GM21423 (cell line): Measurements from ENCODE around the gene MOB1A.
"Not testable (repeated sequence)": the region's sequence is repeated elsewhere in the genome, so short reads cannot be mapped to it uniquely, and the experiment has no call there.

Experiments
- ATAC-seq: cut with Tn5 transposase; IDR thresholded peaks from one replicate; pipeline ENCODE4 v1.9.1; 2021; ENCODE audit warnings: mild to moderate bottlenecking, moderate library complexity; ENCODE audit not compliant: unreplicated experiment

Gene MOB1A

DNA sequence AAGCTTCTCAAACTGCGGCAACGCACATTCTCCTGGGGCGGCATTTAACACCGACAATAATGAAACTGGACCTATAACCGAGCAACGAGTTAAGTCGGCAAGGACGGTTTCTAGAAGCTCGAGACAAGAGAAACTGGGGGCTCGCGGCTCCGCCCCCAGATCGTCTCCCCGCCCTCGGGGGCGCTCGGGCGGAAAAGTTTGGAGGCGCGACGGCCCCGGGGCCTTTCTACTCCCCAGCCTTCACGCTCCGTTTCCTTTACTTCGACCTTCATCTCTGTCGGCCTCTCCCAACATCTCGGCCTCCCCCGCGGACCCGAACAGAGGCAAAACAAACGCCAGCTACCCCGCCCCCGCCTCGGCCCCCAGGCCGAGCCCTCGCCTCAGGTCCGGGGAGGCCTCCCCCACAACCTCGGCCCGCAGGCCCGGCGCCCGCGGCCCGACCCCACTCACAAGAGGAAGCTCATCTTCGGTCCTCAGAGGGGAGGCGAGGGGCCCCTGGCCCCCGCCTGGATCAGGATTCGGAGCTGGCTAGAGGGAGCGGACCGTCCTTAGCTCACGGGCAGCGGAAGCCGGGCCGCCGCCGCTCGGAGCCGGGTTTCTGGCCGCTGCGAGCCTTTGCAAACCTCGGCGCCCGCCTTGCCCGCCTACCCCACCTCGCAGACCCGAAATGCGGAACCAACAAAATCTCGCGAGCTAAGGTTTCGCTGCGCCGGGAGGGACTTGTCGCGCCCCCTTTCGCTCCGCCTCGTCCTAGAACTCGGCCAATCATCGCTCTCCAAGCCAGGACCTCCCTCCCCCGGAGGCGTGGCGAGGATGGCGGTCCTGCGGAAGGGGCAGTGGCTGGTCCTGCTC lies at the start of gene MOB1A:
Gene MOB1A, minus strand, starts transcription at position 669 of the 852 bp plus-strand sequence. Its CDS starts 205 bp downstream, at position 464.
- peak; percentile 79 for ATAC-seq

DNA sequence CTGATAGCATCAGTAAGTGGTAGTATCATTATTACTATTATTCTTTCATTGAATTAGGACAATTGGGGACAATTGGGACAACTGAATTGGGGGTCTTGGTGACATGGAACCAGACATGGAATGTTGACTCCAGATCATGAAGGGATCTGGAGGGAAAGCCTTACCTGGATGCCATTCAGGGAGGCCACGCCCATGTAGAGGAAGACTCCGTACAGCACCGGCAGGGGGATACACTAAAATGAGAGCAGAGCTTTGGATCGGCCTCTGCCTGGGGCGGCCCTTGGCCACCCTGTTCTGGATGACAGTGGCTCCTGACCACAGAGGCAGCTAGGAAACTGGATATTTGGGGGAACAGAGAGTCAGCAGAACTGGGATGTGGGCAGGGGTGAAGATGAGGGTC lies 49.0 kb upstream of the MOB1A start:
- no peak for ATAC-seq

DNA sequence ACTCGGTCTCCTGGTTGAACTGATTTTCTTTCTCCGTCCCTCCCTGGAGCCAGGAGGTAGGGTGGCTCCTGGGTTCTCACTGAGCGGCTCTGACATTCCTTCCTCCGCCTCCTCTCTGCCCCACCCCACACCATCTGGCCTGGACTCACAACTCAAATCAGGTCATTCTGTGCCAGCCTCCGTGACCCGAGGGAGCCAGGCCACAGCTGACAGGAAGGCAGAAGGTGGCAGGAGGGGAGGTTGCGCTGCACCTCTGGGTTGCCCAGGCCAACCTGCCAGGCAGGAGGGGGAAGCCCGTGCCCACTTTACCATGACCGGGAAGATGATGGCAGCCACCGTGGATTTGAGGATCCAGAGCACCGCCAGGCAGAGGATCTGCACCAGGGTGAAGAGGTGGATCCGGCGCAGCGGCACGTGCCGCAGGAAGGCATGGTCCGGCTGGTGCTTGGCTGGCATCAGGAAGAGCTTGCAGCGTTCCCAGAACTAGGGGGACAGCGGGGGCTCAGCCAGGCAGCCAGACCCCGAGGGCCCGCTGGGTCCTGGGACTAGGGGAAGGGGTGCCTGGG lies 48.1 kb upstream of the MOB1A start:
- no peak for ATAC-seq

- no peak for ATAC-seq
Measured at GRCh38 chr2:74225698-74226459, 47.2 kb upstream of the MOB1A start.

DNA sequence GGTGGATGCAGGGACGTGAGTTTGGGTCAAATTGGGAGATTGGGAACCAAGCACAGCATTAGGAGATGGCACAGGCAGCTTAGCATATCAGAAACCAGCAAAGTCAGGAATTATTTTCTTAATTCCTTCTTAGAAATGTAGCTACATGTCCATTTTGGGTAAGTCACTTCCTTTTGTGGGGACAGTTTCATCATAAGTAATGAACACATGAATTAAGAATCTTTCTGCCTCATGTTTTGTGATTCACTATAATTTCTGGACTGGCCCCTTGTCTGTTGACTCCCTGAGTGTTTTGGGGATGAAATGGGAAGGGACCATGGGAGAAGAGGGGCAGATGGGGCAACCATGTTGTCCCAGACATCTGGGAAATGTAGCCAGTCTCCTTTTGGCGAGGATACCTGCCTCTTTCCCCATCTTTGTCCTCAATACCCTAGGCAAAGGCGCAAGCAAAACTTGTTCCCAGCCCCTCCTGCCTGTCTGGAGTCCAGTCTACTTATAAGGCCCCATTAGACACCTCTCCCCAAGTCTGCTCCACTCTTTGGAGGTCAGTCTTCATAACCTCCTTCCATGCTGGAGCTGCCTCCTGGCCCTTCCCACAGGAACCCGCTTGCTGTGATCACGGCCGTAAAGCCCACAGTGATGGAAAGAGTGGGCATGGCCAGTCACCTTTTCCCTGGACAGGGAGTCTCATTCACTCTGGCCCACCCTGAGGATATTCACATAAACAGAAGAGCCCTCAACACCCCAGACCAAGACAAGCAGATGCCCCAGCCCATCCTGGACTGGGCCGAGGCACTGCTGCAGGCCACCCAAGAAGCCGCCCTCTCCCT lies 45.5 kb upstream of the MOB1A start:
- ATAC-seq: no peak

DNA sequence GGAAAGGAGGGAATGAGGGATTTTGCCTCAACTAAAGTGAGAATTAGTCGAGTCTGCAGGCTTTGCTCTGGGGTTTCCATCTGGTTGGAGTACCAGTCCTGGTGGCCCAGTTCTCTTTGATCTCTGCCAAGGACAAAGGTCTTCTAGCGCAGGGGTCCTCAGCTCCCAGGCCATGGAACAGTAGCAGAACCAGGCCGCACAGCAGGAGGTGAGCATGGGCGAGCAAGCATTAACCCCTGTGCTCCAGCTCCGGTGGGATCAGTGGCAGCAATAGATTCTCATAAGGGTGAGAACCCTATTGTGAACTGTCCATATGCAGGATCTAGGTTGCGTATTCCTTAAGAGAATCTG lies 43.6 kb upstream of the MOB1A start:
- ATAC-seq: no peak

DNA sequence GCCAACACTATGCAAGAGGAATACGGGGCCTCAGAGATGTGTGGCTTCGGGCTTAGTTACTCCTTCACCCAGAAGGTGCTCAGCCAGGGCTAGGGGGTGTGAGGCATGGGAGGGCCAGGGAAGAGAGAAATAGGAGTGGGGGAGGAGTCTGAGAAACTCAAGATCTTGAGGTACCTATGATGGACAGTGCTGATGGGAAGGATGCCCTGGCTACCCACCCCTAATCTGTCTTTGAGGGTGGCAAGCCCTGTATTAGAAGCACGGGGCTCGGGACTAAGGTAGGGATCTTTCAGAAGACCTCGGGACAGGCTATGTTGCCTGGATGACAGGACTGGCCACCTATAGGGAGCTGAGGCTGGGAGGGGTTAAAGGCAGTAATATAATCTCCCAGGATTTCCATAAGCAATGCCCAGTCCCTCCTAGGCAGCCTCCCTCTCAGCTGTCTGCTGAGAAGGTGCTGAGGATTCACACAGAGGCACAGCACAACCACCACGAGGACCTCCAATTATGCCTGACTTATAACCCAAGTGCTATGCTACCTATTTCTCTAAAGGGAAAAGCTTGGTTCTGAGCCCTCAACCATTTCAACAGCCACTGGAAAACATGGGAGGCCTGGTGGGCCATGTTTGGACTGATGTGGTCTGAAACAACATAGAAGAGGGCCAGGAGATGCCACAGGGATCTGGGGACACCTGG lies 43.1 kb upstream of the MOB1A start:
- ATAC-seq: no peak

DNA sequence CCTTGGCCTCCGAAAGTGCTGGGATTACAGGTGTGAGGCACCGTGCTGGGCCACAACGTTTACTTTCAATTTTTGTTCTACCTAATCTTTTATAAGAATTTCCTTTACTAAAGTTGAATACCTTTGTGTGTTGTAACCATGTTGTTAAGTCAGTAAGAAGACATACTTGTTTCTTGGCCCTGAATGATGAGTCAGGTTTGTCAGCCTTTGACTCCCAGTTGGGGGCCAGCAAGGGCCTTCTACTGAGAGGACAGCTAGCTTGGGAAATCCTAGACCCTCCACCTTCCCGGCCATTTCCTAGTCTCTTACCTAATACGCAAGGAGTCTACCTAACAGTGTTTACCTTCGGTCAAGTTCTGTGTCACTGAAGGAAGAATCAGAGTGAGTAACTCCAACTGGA lies 42.4 kb upstream of the MOB1A start:
- ATAC-seq: no peak

DNA sequence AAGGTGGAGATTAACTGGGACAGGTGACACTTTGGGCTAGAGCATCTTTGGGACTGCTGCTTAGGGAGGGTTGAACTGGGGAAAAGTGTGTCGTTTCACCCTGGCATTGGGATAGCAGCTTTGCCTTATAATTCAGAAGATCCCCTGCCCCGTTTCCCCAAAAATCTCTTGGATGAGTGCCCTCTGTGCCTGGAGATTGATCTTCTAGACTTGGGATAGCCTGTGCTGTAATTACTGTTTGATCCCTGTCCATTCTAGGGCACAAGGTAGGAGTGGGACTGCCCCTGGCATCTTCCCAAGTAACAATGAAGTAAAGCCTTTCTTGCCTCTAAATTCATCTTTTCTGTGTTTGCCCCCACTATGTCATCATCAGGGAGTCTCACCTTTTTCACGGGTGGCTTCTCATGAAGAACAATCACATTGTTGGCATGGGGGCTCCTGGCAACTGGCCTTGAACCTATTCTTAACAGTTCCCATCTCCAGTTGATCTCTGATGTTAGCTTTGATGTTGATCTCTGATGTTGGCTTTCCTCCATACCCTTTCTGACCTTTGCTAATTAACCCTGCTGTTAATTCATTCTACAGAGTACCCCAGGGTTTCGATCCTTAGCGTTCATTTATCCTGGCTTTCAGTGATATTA lies 41.3 kb upstream of the MOB1A start:
- ATAC-seq: no peak

GRCh38 chr2:74216642-74217041 lies 38.0 kb upstream of the MOB1A start:
- no peak for ATAC-seq

- not testable (repeated sequence) for ATAC-seq
Measured at GRCh38 chr2:74215771-74216170, 37.1 kb upstream of the MOB1A start.

DNA sequence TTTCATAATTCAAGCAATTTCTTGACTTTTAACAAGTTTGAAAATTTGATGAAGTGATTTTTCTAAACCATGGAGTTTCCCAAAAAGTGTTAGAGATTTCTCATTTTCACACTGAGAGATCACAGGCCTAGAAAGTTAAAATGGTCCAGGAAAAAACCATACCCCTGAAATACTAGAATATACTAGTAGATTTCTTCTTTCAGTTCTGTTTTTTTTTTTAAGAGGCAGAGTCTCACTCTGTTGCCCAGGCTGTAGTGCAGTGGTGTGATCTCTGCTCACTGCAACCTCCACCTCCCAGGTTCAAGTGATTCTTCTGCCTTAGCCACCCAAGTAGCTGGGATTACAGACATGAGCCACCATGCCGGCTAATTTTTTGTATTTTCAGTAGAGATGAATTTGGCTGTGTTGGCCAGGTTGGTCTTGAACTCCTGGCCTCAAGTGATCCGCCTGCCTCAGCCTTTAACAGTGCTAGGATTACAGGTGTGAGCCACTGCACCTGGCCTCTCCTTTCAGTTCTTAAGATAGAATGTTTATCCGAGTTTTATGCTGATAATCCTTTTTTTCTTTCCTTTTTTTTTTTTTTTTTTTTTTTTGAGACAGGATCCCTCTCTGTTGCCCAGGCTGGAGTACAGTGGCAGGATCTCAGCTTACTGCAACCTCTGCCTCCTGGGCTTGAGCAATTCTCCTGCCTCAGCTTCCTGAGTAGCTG lies 34.2 kb upstream of the MOB1A start:
- no peak for ATAC-seq

GRCh38 chr2:74206180-74206688 lies 27.6 kb upstream of the MOB1A start:
- peak; percentile 86 for ATAC-seq

GRCh38 chr2:74205596-74205995 lies 26.9 kb upstream of the MOB1A start:
- no peak for ATAC-seq

GRCh38 chr2:74205113-74205512 lies 26.4 kb upstream of the MOB1A start:
- ATAC-seq: no peak

DNA sequence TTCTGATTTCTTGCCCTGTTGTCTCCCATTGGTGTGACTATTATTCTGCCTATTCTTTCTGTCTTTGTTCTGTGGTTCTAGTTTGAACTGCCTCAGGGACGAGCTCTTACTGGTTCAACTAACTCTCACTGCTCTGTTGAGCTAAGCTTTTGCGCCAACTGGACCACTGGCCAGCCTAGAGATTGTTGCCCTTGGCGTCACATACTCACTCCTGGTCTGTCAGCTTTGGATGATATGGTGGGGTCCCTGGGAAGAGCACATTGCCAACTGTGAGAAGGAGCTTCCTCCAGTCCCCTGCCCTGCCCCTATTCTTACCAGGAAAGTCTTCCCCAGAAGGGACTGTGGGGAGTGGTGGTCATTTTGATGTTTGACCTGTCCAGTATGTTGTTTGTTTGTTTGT lies 25.8 kb upstream of the MOB1A start:
- no peak for ATAC-seq

DNA sequence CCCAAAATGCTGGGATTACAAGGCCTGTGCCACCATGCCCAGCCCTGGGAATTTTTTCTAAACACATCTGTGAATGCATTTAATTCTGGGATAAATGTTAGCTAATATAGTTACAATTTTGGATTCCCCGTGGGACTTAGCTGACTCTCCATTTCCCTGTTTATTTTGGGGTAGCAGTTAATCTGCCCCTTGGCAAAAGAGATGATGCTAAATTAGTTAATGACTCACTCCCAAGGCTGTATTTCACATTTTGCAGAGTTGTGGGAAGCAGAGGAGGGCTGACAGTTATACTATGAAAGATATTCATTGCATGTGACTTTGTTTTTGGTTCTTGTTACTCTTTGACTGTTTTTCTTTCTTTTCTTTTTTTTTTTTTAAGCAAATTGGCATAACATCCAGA lies 22.9 kb upstream of the MOB1A start:
- ATAC-seq: no peak

DNA sequence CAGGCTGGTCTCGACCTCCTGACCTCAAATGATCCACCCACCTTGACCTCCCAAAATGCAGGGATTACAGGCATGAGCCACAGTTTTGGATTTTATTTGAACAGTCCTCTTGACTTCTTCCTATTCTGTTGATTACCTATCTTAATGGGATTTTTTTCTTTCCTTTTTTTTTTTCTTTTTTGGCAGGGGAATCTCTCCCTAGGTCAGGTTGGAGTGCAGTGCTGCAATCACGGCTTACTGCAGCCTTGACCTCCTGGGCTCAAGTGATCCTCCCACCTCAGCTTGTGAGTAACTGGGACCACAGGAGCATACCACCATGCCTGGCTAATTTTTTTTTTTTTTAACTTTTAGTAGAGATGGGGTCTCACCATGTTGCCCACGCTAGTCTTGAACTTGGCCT lies 22.5 kb upstream of the MOB1A start:
- ATAC-seq: no peak

- no peak for ATAC-seq
Measured at GRCh38 chr2:74199871-74200305, 21.2 kb upstream of the MOB1A start.
